ENCODE data around the gene AMIGO2.

DNA sequence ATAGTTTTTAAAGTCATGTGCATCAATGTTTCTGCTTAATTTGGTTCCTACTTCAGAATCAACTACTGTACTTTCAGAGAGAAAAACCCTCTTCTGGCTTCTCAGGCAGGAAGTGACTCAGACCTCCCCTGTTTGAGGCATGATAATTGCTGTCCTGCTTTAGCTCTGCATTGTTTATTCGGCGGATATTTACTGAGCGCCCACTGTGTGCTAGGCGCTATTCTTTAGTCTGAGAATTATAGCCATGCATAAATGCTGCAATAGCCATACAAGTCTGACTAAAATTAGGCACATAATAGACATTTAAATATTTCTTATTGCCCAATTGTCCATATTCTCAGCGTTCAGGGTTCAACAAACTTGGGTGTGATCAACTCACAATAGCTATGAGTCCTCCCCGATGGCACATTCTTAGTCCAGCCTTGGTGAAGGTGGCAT, 6.1 kb upstream of the AMIGO2 start:
- TF ChIP-seq CTCF (IDR thresholded peaks at IDR 0.05) (no peak), POLR2A (IDR thresholded peaks at IDR 0.05) (no peak)

Measured in lower leg skin (tissue), 3 donors.